GM21723 (cell line): Measurements from ENCODE around the gene MDK.
A peak's percentile ranks its signal among the peaks of the same experiment; 100 is the strongest.
"Not testable (repeated sequence)": the region's sequence is repeated elsewhere in the genome, so short reads cannot be mapped to it uniquely, and the experiment has no call there.

Experiments used
- ATAC-seq: cut with Tn5 transposase; IDR thresholded peaks from one replicate; pipeline ENCODE4 v1.9.1; 2021; ENCODE audit warnings: mild to moderate bottlenecking, moderate library complexity; ENCODE audit not compliant: unreplicated experiment

Gene MDK

DNA sequence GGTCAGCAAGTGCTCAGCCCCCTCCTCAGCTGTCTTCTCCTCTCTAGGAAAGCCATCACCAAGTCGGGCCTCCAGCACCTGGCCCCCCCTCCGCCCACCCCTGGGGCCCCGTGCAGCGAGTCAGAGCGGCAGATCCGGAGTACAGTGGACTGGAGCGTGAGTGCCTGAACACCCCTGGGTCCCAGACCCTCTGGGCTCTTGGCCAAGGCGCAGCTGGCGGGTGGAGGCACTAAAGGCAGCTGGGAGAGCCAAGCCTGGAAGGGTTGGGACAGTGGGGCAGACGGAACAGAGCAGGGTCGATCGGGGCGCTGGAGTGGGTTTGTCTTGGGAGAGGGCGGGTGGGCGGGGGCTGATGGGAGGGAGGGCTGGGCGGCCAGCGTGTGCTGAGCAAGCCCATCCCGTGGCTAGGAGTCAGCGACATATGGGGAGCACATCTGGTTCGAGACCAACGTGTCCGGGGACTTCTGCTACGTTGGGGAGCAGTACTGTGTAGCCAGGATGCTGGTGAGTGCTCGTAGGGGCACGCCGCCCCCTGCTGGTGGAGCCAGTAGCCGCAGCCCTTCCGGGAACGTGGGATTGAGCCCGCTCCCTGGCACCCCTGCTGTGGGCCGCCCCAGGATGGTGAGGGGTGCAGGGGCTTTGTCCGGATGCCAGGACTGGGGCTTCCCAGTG lies 14.1 kb upstream of the MDK start:
- no peak for ATAC-seq

DNA sequence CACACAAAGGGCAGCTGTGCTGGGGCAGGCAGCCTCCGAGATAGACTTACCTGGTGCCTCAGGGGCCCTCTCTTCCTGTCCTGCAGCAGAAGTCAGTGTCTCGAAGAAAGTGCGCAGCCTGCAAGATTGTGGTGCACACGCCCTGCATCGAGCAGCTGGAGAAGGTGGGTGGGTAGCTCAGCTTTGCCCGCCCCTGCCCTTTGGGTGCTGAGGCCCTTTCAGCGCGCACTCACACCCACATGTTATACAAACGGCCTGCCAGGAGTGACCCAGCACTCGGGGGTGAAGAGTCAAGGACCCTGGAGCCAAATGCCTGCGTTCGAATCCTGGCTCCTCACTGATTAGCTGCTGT lies 13.6 kb upstream of the MDK start:
- ATAC-seq = no peak

DNA sequence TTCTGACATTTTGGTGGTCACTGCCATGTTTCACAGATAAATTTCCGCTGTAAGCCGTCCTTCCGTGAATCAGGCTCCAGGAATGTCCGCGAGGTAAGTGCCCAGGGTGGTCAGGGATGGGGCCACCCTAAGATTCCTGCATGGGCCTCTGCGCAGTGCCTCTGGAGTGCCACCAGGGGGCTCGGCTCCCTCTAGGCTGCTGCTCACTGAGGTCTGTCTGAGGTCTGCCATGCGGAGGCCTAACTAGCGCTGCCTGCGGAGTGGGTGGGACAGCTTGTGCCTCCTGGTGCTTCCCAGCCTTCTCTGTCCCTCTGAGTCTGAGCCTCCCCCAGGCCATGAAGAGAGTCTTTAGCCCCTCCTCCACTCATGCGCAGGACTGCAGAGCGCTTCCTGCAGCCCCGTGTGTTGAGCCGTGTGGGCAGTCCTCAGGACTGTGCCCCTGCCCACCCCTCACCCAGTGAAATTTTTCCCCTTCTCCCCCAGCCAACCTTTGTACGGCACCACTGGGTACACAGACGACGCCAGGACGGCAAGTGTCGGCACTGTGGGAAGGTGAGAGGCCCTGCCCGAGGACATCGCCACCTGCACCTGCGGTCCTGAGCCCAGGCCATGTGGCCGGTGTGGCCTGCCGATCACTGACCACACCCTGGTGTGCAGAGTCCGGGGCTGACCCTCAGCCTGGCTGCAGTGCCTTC lies 11.9 kb upstream of the MDK start:
- ATAC-seq = peak; percentile 53

DNA sequence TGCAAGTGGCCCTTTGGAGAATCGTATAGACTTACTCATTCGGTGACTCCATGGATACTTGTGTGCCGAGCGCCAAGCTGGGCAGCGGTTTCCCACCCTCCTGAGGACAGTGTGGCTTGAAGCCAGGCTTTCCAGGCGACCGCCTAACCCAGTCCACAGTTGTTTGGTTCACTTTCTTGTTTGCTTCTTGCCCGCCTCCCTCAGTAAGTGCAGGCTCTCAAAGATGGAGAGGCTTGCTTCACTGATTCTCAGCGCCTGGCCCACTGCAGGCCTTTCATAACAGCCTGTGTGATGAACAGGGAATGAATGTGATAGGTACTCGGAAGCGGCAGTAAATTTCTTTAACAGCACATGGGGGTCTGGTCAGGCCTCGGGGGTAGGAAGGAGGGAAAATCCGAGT lies 11.2 kb upstream of the MDK start:
- ATAC-seq = no peak

DNA sequence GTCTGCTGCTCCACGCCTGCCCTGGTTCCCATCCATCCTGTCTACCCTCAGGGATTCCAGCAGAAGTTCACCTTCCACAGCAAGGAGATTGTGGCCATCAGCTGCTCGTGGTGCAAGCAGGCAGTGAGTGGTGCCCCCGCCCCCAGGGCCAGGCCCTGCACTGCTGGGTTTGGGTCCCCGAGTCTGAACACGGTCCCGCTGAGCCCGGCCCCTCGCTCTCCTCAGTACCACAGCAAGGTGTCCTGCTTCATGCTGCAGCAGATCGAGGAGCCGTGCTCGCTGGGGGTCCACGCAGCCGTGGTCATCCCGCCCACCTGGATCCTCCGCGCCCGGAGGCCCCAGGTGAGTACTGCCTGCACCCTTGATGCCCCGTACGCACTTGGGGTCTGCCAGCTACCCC lies 10.2 kb upstream of the MDK start:
- ATAC-seq = not testable (repeated sequence)

DNA sequence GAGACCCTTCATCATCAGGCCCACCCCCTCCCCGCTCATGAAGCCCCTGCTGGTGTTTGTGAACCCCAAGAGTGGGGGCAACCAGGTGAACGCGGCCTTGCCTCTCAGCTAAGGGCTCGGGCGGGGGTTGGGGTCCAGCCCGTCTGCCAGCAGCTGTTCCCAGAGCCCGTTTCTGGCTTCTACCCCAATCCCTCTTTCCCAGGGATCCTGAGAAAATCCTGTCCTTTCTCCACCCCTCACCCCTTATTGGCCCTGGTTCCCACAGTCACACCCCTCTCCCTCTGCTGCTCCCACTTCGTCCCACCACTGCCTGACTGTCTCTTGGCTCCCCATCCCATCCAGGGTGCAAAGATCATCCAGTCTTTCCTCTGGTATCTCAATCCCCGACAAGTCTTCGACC lies 9.4 kb upstream of the MDK start:
- ATAC-seq = no peak

DNA sequence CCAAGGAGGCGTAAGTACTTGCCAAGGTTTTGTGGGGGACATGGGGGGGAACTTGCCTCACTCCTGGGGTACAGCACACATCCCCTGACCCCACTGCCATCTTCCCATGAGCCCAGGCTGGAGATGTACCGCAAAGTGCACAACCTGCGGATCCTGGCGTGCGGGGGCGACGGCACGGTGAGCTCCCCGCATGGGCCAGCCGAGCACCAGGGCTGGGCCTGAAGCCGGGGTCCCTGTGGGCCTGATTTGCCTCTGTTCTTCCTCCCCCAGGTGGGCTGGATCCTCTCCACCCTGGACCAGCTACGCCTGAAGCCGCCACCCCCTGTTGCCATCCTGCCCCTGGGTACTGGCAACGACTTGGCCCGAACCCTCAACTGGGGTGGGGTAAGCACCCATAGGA lies 9.0 kb upstream of the MDK start:
- not testable (repeated sequence) for ATAC-seq

DNA sequence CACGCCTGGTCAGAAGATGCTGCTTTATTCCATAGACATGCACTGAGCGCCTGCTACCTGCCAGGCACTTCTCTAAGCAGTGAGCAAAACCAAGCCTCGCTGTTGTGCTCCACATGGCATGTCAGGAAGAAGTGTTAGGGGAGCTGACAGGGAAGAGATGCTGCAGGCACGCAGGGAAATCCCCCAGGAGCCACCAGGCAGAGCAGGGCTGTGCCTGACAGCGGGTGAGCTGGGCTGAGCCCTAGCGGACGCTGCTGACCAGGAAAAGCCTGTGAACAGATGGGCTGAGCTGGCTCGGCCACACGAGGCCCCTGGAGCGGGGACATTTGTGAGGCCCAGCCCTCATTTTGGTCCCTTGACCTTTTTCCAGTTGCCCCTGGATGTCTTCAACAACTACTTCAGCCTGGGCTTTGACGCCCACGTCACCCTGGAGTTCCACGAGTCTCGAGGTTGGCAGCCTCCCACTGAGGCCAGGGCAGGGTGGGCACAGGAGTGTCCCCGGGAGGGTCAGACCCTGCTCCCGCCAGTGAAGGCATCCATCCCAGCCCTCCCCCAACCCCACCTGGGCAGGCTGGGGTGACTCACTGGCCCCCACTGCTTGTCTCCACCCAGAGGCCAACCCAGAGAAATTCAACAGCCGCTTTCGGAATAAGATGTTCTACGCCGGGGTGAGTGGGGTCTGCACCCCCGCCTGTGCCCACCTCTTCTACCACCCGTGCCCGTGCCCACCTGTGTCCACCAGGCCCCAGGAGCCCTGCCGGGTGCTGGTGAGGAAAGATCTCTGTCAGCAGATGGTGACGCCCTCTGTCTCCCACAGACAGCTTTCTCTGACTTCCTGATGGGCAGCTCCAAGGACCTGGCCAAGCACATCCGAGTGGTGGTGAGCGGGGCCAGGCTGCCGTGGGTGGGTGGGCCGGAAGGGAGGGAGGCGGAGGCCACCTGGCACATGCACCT lies 7.4 kb upstream of the MDK start:
- no peak for ATAC-seq

DNA sequence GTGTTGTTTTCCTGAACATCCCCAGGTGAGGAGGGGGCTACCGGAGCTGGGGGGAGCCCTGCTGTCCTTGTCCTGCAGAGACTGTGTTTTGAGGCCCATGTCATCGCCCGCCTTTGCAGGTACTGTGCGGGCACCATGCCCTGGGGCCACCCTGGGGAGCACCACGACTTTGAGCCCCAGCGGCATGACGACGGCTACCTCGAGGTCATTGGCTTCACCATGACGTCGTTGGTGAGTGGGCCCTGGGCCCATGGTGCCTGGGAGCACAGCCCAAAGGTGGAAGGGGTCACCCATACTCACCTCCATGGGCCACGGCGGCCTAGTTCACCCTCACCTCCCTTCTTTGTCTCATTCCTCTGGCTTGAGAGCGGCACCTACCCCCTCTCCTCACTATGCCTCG lies 6.7 kb upstream of the MDK start:
- no peak for ATAC-seq

DNA sequence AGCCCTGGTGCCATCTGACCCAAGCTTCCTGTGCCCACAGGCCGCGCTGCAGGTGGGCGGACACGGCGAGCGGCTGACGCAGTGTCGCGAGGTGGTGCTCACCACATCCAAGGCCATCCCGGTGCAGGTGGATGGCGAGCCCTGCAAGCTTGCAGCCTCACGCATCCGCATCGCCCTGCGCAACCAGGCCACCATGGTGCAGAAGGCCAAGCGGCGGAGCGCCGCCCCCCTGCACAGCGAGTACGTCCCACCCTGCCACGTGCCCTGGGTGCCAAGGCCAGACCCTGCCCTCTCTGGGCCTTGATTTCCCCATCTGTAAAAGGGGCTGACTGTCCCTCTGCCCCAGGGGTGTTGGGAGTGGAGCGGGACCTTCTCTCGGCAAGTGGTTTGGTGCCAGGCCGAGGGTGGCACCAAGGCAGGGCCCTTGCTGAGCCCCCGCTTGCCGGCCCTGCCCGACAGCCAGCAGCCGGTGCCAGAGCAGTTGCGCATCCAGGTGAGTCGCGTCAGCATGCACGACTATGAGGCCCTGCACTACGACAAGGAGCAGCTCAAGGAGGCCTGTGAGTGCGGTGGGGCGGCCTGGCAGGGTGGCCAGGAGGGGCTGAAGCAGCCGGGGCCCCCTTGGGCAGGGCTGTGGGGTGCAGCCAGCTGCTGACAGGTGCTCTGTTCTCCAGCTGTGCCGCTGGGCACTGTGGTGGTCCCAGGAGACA lies 5.9 kb upstream of the MDK start:
- ATAC-seq = no peak

DNA sequence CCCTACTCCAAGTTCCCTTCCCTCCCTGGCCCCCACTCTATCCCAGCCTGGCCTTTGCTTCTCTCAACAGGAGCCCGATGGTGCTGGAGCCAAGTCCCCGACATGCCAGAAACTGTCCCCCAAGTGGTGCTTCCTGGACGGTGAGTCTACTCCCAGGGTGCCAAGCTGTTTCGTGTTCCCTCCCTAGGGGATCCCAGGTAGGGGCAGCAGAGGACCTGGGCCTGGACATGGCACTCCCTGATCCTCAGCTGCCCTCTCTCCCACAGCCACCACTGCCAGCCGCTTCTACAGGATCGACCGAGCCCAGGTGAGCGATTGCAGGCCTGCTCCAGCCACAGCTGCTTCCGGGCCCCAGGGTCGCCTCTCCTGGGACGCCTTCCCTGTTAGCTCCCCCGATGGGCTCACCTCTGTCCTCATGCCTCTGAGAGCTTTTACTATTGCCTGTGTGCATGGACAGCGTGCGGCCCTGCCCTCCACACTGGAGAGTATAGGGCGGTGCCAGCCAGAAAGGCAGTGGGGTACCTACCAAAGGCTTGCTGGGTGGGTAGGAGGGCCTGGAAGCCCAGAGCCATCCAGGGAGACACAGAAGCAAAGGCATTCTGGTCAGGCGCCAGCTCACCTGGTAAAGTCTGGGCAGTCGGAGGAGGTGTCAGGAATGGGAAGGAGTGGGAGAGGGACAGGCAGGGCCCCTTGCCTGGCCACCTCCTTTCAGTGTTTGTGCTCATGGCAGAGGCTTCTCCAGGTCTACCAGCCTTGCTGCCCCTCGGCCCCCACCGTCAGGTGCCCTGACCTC lies 5.0 kb upstream of the MDK start:
- ATAC-seq = no peak

DNA sequence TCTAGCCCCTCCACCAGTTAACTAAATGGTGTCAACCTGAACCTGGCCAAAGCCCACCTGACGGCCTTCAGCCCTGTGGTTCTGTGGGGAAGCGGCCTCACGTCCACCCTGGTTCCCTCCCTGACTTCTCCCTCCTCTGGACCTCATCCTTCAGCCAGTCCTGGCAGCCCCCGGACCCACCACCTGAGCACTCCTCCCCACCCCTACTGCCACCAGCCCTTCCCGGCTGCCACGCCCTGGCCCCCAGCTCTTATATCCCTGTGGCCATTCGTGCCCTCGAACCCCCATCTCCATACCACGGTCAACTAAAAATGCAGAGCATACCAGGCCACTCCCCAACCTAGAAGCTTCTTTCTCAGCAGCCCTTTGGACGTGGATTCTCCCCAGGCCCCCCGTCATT lies 4.2 kb upstream of the MDK start:
- no peak for ATAC-seq

DNA sequence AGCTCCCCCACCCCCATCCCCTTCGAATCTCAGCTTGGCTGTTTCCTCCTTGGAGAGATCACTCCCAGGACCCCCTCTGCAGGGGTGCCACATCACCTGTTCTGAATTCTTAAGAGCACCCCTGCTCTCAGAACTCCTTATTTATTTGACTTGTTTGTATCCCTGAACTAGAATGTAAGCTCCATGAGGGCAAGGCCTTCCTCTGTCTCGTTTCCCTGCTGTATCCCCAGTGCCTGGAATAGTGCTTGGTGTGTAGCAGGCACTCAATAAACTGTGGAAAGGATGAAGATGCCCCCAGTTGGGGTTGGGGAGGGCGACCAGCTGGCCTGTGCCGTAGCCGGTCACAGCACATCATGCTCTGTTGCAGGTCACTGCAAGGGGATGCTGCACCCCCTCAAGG lies 3.6 kb upstream of the MDK start:
- no peak for ATAC-seq

DNA sequence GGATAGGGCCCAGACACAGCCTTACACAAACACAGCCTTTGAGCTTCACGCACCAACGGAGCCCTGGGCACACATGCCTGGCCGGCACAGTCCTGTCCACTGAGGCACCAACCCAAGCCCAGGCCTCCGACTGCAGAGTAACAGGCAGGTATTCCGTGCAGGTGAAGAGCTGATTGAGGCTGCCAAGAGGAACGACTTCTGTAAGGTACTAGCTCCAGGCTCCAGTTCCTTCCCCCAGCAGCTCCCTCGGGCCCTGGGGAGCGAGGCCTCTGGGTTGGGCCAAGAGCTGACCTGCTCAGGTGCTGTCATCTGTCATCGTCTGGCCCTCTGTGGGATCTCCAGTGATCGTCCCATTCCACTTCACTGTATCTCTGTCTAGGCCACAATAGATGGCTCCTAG lies 3.2 kb upstream of the MDK start:
- no peak for ATAC-seq

DNA sequence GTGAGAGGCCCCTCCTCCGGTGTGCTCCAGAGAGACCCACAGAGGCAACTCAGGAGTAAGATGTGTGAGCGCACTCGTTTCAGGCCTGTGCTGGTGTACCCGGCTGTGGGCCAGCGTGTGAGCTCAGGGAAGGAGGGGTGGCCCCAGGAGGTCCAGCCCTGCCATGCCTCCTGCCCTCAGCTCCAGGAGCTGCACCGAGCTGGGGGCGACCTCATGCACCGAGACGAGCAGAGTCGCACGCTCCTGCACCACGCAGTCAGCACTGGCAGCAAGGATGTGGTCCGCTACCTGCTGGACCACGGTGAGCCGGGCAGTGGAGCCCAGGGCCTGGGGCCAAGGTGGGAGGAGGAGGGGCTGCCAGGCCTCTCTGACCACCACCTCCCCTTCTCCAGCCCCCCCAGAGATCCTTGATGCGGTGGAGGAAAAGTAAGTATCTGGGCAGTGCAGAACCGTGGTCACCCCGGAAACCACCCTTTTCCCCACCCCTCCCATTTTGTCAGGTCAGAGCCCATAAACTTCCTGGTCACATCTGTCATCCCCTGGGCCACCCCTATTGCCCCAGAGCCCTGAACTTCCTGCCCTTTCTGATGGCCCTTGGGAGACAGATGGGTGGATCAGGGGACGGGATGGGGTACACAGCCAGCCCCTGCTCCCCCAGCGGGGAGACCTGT lies 2.5 kb upstream of the MDK start:
- ATAC-seq = no peak

DNA sequence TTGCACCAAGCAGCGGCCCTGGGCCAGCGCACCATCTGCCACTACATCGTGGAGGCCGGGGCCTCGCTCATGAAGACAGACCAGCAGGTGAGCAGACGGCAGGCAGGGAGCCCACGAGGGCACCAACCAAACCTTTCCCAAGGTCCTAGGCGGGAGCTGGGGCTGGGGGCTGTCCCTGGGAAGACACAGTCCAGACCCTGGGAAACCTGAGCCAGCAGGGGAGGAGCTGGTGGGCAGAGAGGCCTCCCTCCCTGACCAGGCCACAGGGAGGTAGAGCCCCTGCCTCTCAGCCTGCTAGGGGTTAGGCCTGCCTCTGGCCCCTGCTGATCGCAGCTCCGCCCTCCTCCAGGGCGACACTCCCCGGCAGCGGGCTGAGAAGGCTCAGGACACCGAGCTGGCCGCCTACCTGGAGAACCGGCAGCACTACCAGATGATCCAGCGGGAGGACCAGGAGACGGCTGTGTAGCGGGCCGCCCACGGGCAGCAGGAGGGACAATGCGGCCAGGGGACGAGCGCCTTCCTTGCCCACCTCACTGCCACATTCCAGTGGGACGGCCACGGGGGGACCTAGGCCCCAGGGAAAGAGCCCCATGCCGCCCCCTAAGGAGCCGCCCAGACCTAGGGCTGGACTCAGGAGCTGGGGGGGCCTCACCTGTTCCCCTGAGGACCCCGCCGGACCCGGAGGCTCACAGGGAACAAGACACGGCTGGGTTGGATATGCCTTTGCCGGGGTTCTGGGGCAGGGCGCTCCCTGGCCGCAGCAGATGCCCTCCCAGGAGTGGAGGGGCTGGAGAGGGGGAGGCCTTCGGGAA lies 1.8 kb upstream of the MDK start:
- not testable (repeated sequence) for ATAC-seq

DNA sequence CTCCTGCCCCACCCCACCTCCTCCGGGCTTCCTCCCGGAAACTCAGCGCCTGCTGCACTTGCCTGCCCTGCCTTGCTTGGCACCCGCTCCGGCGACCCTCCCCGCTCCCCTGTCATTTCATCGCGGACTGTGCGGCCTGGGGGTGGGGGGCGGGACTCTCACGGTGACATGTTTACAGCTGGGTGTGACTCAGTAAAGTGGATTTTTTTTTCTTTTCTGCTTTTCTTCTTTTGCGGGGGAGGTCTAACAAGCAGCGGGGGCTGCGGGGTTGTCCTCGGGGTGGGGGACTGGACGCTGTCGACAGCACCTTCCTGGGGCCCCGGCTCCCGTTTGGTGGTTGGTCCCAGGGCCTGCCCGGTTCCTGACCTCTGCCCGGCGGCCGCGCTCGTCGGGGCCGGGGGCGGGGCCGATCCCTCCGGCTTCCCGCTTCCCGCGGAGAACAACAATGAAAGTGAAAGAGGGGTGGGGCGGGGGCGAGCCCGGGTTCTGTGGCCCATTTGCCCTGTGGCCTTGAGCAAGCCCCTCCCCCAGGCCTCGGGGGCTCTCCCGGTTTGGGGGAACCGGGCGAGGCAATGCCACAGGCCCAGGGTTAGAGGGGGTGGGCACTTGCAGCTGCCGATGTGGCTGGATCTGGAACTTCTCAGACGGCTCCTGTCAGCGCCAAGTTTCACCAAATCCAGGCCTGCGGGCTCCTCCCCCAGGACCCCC lies 975 bp upstream of the MDK start:
- no peak for ATAC-seq

DNA sequence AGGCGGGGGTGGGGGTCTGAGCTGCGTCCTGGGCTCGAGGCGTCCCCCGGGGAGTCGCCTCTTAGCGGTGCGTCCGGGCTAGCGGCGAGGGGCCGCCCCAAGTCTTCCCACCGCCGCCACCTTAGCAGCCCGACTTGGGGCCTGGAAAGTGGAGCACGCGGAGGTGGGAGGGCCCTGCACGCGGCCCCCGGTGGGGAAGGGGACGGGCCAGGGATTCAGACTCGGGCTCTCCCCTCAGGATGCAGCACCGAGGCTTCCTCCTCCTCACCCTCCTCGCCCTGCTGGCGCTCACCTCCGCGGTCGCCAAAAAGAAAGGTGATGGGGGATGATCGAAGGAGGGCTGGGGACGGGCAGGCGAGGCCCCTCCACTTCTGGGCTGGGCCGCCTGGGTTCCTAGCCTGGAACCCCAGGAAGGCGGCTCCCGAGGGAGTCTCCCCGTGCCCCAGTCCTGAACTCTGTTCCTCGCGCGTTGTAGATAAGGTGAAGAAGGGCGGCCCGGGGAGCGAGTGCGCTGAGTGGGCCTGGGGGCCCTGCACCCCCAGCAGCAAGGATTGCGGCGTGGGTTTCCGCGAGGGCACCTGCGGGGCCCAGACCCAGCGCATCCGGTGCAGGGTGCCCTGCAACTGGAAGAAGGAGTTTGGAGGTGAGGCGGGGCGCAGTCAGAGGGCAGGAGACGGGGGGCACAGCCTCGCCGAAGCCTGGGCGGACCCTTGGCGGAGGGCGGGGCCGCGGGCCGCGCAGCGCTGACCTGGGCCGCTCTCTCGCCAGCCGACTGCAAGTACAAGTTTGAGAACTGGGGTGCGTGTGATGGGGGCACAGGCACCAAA lies 563 bp downstream of the MDK start:
- ATAC-seq = no peak
